C4-2B (cell line): ENCODE data around the gene CREG2.

Source experiments
- H3K27ac ChIP-seq: fragments of 450-650 bp; 2 replicates; pipeline ENCODE4 v1.5.1; 2017
- ZFX ChIP-seq: fragments of 450-650 bp; IDR thresholded peaks from 2 replicates; pipeline ENCODE4 v1.6.1; 2017
- TF ChIP-seq, protein P1 (sequence below): fragments of 450-650 bp; conservative IDR thresholded peaks from 2 replicates; pipeline ENCODE4 v1.5.1; 2017; ENCODE audit warnings: mild to moderate bottlenecking

Gene CREG2

DNA sequence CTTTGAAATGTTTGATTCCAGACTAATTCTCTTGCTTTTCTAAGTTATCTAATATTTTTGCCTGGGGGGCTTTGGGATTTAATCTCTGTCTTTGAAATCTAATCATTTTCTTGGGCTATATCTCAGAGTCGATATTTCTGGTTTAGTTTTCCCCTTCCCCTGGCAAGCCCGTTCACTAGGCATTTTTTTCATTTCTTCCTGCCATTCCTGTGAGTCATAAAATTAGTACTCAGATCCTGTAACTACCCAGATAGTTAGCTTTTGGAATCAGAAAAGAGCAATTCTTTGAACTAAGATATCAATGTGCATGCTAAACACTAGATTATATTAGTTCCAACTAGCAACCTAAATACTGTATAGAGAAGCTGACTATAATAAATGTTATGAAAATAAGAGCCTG is 49.4 kb downstream of the CREG2 start:
- TF ChIP-seq, protein P1, sequence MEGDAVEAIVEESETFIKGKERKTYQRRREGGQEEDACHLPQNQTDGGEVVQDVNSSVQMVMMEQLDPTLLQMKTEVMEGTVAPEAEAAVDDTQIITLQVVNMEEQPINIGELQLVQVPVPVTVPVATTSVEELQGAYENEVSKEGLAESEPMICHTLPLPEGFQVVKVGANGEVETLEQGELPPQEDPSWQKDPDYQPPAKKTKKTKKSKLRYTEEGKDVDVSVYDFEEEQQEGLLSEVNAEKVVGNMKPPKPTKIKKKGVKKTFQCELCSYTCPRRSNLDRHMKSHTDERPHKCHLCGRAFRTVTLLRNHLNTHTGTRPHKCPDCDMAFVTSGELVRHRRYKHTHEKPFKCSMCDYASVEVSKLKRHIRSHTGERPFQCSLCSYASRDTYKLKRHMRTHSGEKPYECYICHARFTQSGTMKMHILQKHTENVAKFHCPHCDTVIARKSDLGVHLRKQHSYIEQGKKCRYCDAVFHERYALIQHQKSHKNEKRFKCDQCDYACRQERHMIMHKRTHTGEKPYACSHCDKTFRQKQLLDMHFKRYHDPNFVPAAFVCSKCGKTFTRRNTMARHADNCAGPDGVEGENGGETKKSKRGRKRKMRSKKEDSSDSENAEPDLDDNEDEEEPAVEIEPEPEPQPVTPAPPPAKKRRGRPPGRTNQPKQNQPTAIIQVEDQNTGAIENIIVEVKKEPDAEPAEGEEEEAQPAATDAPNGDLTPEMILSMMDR, result no peak
- no peak for TF ChIP-seq ZFX
- no peak overlapping the region for H3K27ac ChIP-seq

DNA sequence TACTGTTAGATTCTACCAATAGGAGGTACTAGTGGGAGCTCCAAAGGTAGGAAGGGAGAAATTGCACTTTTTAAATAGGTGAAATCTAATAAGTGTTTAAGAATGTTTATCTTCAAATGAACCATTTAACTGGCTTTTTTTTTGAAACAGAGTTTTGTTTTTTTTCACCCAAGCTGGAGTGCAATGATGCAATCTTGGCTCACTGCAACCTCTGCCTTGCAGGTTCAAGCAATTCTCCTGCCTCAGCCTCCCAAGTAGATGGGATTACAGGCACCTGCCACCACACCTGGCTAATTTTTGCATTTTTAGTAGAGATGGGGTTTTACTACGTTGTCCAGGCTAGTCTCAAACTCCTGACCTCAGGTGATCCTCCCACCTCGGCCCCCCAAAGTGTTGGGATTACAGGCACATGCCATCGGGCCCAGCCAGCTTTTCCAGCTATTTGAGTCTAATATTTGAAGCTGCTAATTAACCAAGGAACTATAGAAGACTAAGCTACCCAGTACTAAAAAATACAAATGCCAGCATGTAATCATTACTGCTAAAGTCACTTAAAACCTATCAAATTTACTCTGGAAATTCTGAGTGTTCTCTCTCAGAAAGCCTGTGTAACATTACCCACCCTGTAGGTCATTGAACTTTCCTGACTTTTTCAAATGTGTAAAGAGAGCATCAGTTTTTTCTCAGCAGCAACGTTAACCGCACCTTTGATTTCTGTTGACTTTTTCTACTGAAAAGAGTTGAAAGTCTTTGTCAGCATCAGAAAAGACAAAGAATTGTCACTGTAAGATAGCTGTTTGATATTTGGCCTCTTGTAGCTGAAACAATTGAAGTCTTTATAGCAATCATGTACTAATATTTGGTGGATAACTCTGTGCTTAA is 54.2 kb downstream of the CREG2 start:
- TF ChIP-seq, protein P1, result no peak
- TF ChIP-seq ZFX, result no peak
- no peak overlapping the region for H3K27ac ChIP-seq

DNA sequence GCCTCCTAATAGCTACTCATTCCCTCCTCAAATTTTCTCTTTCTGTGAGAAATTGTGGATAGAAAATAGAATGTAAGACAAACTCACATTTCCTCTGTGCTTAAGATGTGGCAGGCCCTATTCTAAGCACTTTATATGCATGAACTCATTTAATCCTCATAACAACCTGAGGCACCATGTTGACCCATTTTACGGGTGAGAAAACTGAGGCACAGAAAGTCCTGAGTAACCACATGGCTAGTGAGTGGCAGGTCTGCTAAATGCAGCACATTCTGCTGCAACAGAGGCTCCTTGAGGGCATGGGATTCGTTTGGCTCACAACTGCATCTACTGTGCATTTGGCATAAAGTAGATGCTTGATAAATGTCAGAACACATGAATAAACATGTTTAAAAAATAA is 56.1 kb downstream of the CREG2 start:
- TF ChIP-seq, protein P1, result no peak
- TF ChIP-seq ZFX, result no peak
- no peak overlapping the region for H3K27ac ChIP-seq

DNA sequence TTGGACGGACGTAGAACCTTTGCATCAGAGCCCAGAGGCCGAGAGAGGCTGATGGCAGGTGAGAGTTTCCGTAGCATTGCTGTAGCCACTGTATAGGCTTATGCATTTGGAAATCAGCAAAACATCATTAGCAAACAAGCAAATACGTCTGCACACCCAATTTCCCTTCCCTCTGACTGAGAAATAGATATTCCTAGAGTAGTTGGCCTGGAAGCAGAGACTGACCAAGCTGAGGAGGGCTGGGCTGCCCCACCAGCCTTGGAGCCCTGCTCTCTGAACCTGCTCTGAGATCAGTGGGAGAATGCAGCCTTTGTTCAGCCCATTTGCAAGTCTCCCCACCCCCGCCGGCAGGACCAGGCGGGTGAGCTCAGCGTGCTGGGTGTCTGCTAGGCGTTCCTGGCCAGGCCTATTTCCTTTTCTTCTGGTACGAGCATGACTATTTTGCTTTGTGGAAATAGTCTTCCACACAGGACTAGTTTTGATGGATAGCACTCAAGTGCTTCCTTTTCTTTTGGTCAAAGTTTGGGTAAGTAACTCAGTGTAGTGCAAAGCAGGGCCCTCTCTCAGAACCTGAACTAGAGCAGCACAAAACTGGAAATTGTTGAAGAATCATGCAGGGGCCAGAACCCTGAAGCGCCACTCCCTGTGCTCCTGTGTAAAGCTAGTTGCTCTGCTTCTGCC is 56.9 kb downstream of the CREG2 start:
- TF ChIP-seq ZFX, result no peak
- TF ChIP-seq, protein P1, result no peak

DNA sequence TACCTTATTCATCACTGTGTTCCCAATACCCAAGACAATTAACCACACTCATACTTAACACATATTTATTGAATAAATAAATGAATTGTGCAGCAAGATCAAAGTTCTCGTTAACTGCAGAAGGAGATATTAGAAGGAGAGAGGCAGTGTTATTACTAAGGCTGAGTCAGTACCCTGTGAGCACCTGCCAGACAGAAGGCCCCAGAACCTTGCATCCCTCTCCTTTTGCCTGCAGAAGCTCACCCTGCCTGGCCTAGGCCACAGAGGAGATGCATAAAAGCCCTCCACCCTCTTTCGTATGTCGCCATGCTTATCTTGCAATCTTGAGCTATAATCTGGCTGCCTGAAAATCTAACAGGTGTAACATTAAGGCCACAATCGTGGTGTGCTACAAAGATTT is 58.3 kb downstream of the CREG2 start:
- TF ChIP-seq, protein P1, result no peak
- no peak for TF ChIP-seq ZFX
- H3K27ac ChIP-seq, result no peak overlapping the region

More for the DNA sequence above, 56.9 kb downstream of the CREG2 start:
- no peak overlapping the region for H3K27ac ChIP-seq

DNA sequence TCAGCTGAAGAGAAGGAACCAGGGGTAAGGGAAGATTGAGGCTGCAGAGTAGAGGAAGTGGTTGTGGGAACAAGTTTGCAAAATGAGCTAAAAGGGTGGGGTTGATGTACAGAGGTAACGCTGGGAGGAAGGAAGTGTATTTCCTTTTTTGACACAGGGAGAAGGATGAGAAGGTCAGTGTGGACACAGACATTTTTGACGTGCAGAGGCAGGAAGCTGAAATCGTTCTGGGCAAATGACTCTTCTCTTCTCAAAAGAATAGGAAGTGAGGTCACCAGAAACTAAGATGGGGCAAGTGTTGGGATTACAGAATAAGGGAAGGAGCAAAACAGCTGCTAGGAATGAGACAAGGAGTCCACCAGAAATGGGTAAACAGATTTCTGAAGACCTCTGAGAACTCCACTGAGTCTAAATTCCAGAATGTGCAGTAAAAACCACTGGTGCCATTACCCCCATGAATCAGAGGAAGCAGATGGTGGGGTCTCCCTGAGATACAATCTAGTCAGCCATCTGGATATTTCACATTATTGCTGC is 58.8 kb downstream of the CREG2 start:
- no peak for TF ChIP-seq ZFX
- TF ChIP-seq, protein P1, result no peak
- H3K27ac ChIP-seq, result peak overlapping the region; percentile 68
